GM21526 (cell line): ENCODE results near the gene MYO1B.

ENCODE experiments used
- ATAC-seq: cut with Tn5 transposase; IDR thresholded peaks from one replicate; pipeline ENCODE4 v1.9.1; 2021; ENCODE audit warnings: moderate library complexity; ENCODE audit not compliant: unreplicated experiment, low FRiP score

MYO1B gene

GRCh38 chr2:191245046-191245868 is at the start of gene MYO1B:
Gene MYO1B (plus strand): TSS chr2:191245404. CDS start chr2:191276896, 31,492 bp downstream.
- peak; percentile 54 for ATAC-seq

GRCh38 chr2:191197096-191197495 is 48.1 kb upstream of the MYO1B start:
- ATAC-seq: no peak

GRCh38 chr2:191198271-191198670 is 46.9 kb upstream of the MYO1B start:
- no peak for ATAC-seq

- ATAC-seq: no peak
Measured at GRCh38 chr2:191199929-191200512, 45.2 kb upstream of the MYO1B start.

- no peak for ATAC-seq
Measured at GRCh38 chr2:191200910-191201309, 44.3 kb upstream of the MYO1B start.

- ATAC-seq: no peak
Measured at GRCh38 chr2:191202209-191202721, 42.9 kb upstream of the MYO1B start.

- no peak for ATAC-seq
Measured at GRCh38 chr2:191202881-191203397, 42.3 kb upstream of the MYO1B start.

- no peak for ATAC-seq
Measured at GRCh38 chr2:191204433-191204832, 40.8 kb upstream of the MYO1B start.

GRCh38 chr2:191206613-191207471 is 38.4 kb upstream of the MYO1B start:
- no peak for ATAC-seq

- ATAC-seq: no peak
Measured at GRCh38 chr2:191209340-191209739, 35.9 kb upstream of the MYO1B start.

GRCh38 chr2:191212119-191212518 is 33.1 kb upstream of the MYO1B start:
- no peak for ATAC-seq

- ATAC-seq: no peak
Measured at GRCh38 chr2:191213333-191213732, 31.9 kb upstream of the MYO1B start.

- no peak for ATAC-seq
Measured at GRCh38 chr2:191215230-191215629, 30.0 kb upstream of the MYO1B start.

GRCh38 chr2:191215666-191216065 is 29.5 kb upstream of the MYO1B start:
- ATAC-seq: no peak

GRCh38 chr2:191217580-191217979 is 27.6 kb upstream of the MYO1B start:
- ATAC-seq: no peak

- peak; percentile 57 for ATAC-seq
Measured at GRCh38 chr2:191218292-191218898, 26.8 kb upstream of the MYO1B start.

- no peak for ATAC-seq
Measured at GRCh38 chr2:191220671-191221070, 24.5 kb upstream of the MYO1B start.

GRCh38 chr2:191221666-191222065 is 23.5 kb upstream of the MYO1B start:
- no peak for ATAC-seq

- no peak for ATAC-seq
Measured at GRCh38 chr2:191222507-191222906, 22.7 kb upstream of the MYO1B start.

- ATAC-seq: no peak
Measured at GRCh38 chr2:191222952-191223351, 22.3 kb upstream of the MYO1B start.
